GM12865 (cell line): ENCODE results near the gene GMPS.
"Not testable (repeated sequence)": the region's sequence is repeated elsewhere in the genome, so short reads cannot be mapped to it uniquely, and the experiment has no call there.

ENCODE experiments used
- DNase-seq: peaks from one replicate; pipeline ENCODE4 v3.0.0; 2010; ENCODE audit warnings: low read depth
- H3K4me3 ChIP-seq: 2 replicates; pipeline ENCODE4 v1.5.1; 2011; ENCODE audit warnings: mild to moderate bottlenecking, low read depth, low read length, control low read depth
- CTCF ChIP-seq: IDR thresholded peaks from 2 replicates; pipeline ENCODE4 v1.5.1; 2011; ENCODE audit warnings: low read length, control low read depth, low read depth, inconsistent platforms; ENCODE audit not compliant: insufficient read depth; ENCODE audit errors: missing control alignments

GMPS gene

GRCh38 chr3:155958676-155959075 lies 88.2 kb downstream of the GMPS start:
- no peak for TF ChIP-seq CTCF

GRCh38 chr3:155960060-155960459 lies 89.6 kb downstream of the GMPS start:
- DNase-seq: no peak
- H3K4me3 ChIP-seq: no peak overlapping the region
- TF ChIP-seq CTCF: no peak

More at GRCh38 chr3:155958676-155959075, 88.2 kb downstream of the GMPS start:
- DNase-seq: peak; percentile 5
- H3K4me3 ChIP-seq: no peak overlapping the region

- DNase-seq, H3K4me3 ChIP-seq: not testable (repeated sequence)
These were observed 90.6 kb downstream of the GMPS start for GRCh38 chr3:155961044-155961443.

GRCh38 chr3:155963570-155963969 lies 93.1 kb downstream of the GMPS start:
- TF ChIP-seq CTCF: no peak
- no peak for DNase-seq
- no peak overlapping the region for H3K4me3 ChIP-seq

GRCh38 chr3:155970398-155970797 lies 99.9 kb downstream of the GMPS start:
- no peak for TF ChIP-seq CTCF
- DNase-seq: no peak
- no peak overlapping the region for H3K4me3 ChIP-seq

GRCh38 chr3:155972885-155973584 lies 102.6 kb downstream of the GMPS start:
- peak; percentile 24 for DNase-seq
- H3K4me3 ChIP-seq: no peak overlapping the region
- TF ChIP-seq CTCF: no peak

- TF ChIP-seq CTCF: no peak
- no peak for DNase-seq
- no peak overlapping the region for H3K4me3 ChIP-seq
These were observed 107.9 kb downstream of the GMPS start for GRCh38 chr3:155978324-155978723.

- DNase-seq: no peak
- TF ChIP-seq CTCF: no peak
- H3K4me3 ChIP-seq: no peak overlapping the region
These were observed 109.3 kb downstream of the GMPS start for GRCh38 chr3:155979746-155980145.
